Inflammatory macrophage treated with lipopolysaccharide for 1 hour (primary cell): ENCODE data around the gene FILIP1.
"Not testable (repeated sequence)": the region's sequence is repeated elsewhere in the genome, so short reads cannot be mapped to it uniquely, and the experiment has no call there.

Experiments
- DNase-seq, 2 donors: peaks; one replicate each; pipeline ENCODE4 v3.0.0-alpha.2; 2020 to 2022

Gene FILIP1

GRCh38 chr6:75445738-75446137 lies 47.9 kb downstream of the FILIP1 start:
- no peak for DNase-seq

GRCh38 chr6:75444899-75445298 lies 48.7 kb downstream of the FILIP1 start:
- no peak for DNase-seq

GRCh38 chr6:75441883-75442282 lies 51.7 kb downstream of the FILIP1 start:
- not testable (repeated sequence) for DNase-seq

- DNase-seq = not testable (repeated sequence)
Measured at GRCh38 chr6:75441479-75441878, 52.1 kb downstream of the FILIP1 start.

- no peak for DNase-seq
Measured at GRCh38 chr6:75438442-75439116, 55.0 kb downstream of the FILIP1 start.

GRCh38 chr6:75438013-75438431 lies 55.6 kb downstream of the FILIP1 start:
- DNase-seq = no peak

GRCh38 chr6:75437421-75437891 lies 56.1 kb downstream of the FILIP1 start:
- no peak for DNase-seq

- no peak for DNase-seq
Measured at GRCh38 chr6:75436869-75437268, 56.7 kb downstream of the FILIP1 start.

- not testable (repeated sequence) for DNase-seq
Measured at GRCh38 chr6:75432809-75433208, 60.8 kb downstream of the FILIP1 start.

- no peak for DNase-seq
Measured at GRCh38 chr6:75431379-75431778, 62.2 kb downstream of the FILIP1 start.

- DNase-seq = no peak
Measured at GRCh38 chr6:75430631-75431325, 62.8 kb downstream of the FILIP1 start.

- DNase-seq = no peak
Measured at GRCh38 chr6:75429061-75429703, 64.4 kb downstream of the FILIP1 start.

GRCh38 chr6:75428204-75428603 lies 65.4 kb downstream of the FILIP1 start:
- DNase-seq = no peak

GRCh38 chr6:75427329-75427728 lies 66.3 kb downstream of the FILIP1 start:
- DNase-seq = no peak

GRCh38 chr6:75424618-75425548 lies 68.7 kb downstream of the FILIP1 start:
- DNase-seq = no peak

GRCh38 chr6:75423386-75423785 lies 70.2 kb downstream of the FILIP1 start:
- no peak for DNase-seq

- no peak for DNase-seq
Measured at GRCh38 chr6:75422024-75422639, 71.5 kb downstream of the FILIP1 start.

GRCh38 chr6:75421316-75422023 lies 72.1 kb downstream of the FILIP1 start:
- DNase-seq = no peak

GRCh38 chr6:75419980-75420379 lies 73.6 kb downstream of the FILIP1 start:
- no peak for DNase-seq

GRCh38 chr6:75419416-75419815 lies 74.2 kb downstream of the FILIP1 start:
- no peak for DNase-seq

- no peak for DNase-seq
Measured at GRCh38 chr6:75418233-75418632, 75.4 kb downstream of the FILIP1 start.

- DNase-seq = no peak
Measured at GRCh38 chr6:75416443-75416842, 77.2 kb downstream of the FILIP1 start.
